Vagina (tissue), 2 donors: ENCODE results near the gene CA7. TPM values are rescaled to one million over a fixed set of nuclear protein-coding genes. Genes with fewer than 3 reads are reported as not detected.
A peak's percentile ranks its signal among the peaks of the same experiment; 100 is the strongest.

Source experiments
- DNase-seq, 2 donors: peaks; one replicate each; pipeline ENCODE4 v3.0.0-alpha.2; 2017; ENCODE audit errors: extremely low spot score in 2 of 2
- H3K27ac ChIP-seq: fragments of 200-600 bp; sonication (generic); one replicate; pipeline ENCODE4 v1.5.1; 2019
- H3K27me3 ChIP-seq: fragments of 200-600 bp; sonication (generic); one replicate; pipeline ENCODE4 v1.5.1; 2019
- H3K36me3 ChIP-seq, 2 donors: fragments of 200-600 bp; sonication (generic); one replicate each; pipeline ENCODE4 v1.5.1; 2017 to 2019
- H3K4me1 ChIP-seq: fragments of 200-600 bp; sonication (generic); one replicate; pipeline ENCODE4 v1.5.1; 2019
- H3K4me3 ChIP-seq, 2 donors: fragments of 200-600 bp; sonication (generic); 1 replicate in 1 of 2; 2 replicates in 1 of 2; pipeline ENCODE4 v1.5.1; 2016 to 2019
- H3K9me3 ChIP-seq: fragments of 200-600 bp; sonication (generic); one replicate; pipeline ENCODE4 v1.5.1; 2019
- POLR2A ChIP-seq, 2 donors: fragments of 450-650 bp; IDR thresholded peaks; one replicate each; pipeline ENCODE4 v1.6.1; 2017; ENCODE audit warnings: antibody characterized with exemption in 2 of 2, mild to moderate bottlenecking in 2 of 2, moderate library complexity in 2 of 2
- POLR2AphosphoS5 ChIP-seq, 2 donors: sonication (generic); formaldehyde crosslinking; IDR thresholded peaks; one replicate each; pipeline ENCODE4 v1.9.0; 2017; ENCODE audit warnings: antibody characterized with exemption in 2 of 2, mild to moderate bottlenecking in 2 of 2, low read depth in 1 of 2; ENCODE audit not compliant: insufficient read depth in 1 of 2
- intact Hi-C: fragments of 100-400 bp; cut with DNase I; formaldehyde crosslinking; loops from one replicate; pipeline ENCODE4 v1.15.1; 2023
- total RNA-seq: library from RNA; depleted of rRNA; stranded (reverse); fragments of >200 nt; gene quantifications from one replicate; pipeline ENCODE4 v1.2.3, GENCODE V29; 2016
- TF ChIP-seq, protein P1 (sequence below), 3 experiments: fragments of 450-650 bp in 2 of 3; fragments of 200-600 bp in 1 of 3; sonication (generic) in 1 of 3; IDR thresholded peaks; one replicate each; pipeline ENCODE4 v1.5.1; 2017 to 2019; ENCODE audit warnings: antibody characterized with exemption in 3 of 3, mild to moderate bottlenecking in 2 of 3, moderate library complexity in 2 of 3

CA7 gene
- total RNA-seq, 1 donor from 2014 or later, result not detected

DNA sequence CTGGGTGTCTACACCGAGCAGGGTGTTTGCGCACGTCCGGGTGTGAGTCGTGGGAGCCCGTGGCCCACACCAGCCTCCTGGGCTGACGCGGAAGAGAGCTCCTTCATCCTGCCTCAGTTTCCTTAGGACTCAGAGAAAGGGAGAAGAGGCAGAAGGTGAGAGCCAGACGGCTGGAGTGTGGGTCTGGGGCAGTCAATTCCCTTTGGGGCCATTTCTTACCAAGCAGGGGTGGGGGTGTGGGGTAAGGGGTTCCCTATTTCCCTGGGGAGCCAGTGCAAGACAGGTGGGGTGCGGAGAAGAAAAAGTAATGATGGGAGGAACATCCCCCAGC, 831 bp downstream of the CA7 start:
- intact Hi-C loops, result no loop called here
- DNase-seq, result no peak
- Histone ChIP-seq H3K27ac (no peak overlapping the region), H3K9me3 (no peaks in the 10 kb centered on the region), H3K36me3 (no peaks in the 10 kb centered on the region), H3K4me1 (peaks cover 17% of the 10 kb centered on the region), H3K4me3 (peak overlapping the region; percentile 34 to 44), H3K27me3 (no peaks in the 10 kb centered on the region)
- no peak for TF ChIP-seq POLR2A (IDR thresholded peaks at IDR 0.05)
- no peak for TF ChIP-seq POLR2AphosphoS5 (IDR thresholded peaks at IDR 0.05; ENCODE audit: insufficient read depth in 1 of 2, low read depth in 1 of 2)
- TF ChIP-seq, protein P1, sequence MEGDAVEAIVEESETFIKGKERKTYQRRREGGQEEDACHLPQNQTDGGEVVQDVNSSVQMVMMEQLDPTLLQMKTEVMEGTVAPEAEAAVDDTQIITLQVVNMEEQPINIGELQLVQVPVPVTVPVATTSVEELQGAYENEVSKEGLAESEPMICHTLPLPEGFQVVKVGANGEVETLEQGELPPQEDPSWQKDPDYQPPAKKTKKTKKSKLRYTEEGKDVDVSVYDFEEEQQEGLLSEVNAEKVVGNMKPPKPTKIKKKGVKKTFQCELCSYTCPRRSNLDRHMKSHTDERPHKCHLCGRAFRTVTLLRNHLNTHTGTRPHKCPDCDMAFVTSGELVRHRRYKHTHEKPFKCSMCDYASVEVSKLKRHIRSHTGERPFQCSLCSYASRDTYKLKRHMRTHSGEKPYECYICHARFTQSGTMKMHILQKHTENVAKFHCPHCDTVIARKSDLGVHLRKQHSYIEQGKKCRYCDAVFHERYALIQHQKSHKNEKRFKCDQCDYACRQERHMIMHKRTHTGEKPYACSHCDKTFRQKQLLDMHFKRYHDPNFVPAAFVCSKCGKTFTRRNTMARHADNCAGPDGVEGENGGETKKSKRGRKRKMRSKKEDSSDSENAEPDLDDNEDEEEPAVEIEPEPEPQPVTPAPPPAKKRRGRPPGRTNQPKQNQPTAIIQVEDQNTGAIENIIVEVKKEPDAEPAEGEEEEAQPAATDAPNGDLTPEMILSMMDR (IDR thresholded peaks at IDR 0.05), result no peak

- no peak for DNase-seq
Measured at GRCh38 chr16:66845791-66846221, 1.6 kb downstream of the CA7 start.

GRCh38 chr16:66846266-66846665, 2.1 kb downstream of the CA7 start:
- no peaks in the 10 kb centered on the region for H3K36me3 ChIP-seq
- intact Hi-C loops, result no loop called here
- no peak overlapping the region for H3K4me3 ChIP-seq
- no peaks in the 10 kb centered on the region for H3K9me3 ChIP-seq
- DNase-seq, result no peak
- H3K27ac ChIP-seq, result no peak overlapping the region
- peaks cover 17% of the 10 kb centered on the region for H3K4me1 ChIP-seq
- TF ChIP-seq POLR2AphosphoS5 (IDR thresholded peaks at IDR 0.05; ENCODE audit: insufficient read depth in 1 of 2, low read depth in 1 of 2) (no peak), POLR2A (IDR thresholded peaks at IDR 0.05) (no peak)
- TF ChIP-seq, protein P1 (IDR thresholded peaks at IDR 0.05), result no peak
- no peaks in the 10 kb centered on the region for H3K27me3 ChIP-seq

More at GRCh38 chr16:66845791-66846221, 1.6 kb downstream of the CA7 start:
- Histone ChIP-seq H3K36me3 (no peaks in the 10 kb centered on the region), H3K4me3 (no peak overlapping the region), H3K27ac (no peak overlapping the region), H3K4me1 (peaks cover 17% of the 10 kb centered on the region), H3K9me3 (no peaks in the 10 kb centered on the region), H3K27me3 (no peaks in the 10 kb centered on the region)
- intact Hi-C loops, result no loop called here
- TF ChIP-seq POLR2AphosphoS5 (IDR thresholded peaks at IDR 0.05; ENCODE audit: insufficient read depth in 1 of 2, low read depth in 1 of 2) (no peak), POLR2A (IDR thresholded peaks at IDR 0.05) (no peak)
- TF ChIP-seq, protein P1 (IDR thresholded peaks at IDR 0.05), result no peak

GRCh38 chr16:66846831-66847230, 2.6 kb downstream of the CA7 start:
- Histone ChIP-seq H3K9me3 (no peaks in the 10 kb centered on the region), H3K36me3 (no peaks in the 10 kb centered on the region), H3K4me1 (peaks cover 17% of the 10 kb centered on the region), H3K27ac (no peak overlapping the region), H3K27me3 (no peaks in the 10 kb centered on the region), H3K4me3 (no peak overlapping the region)
- no peak for DNase-seq
- intact Hi-C loops, result no loop called here
- TF ChIP-seq, protein P1 (IDR thresholded peaks at IDR 0.05), result no peak
- TF ChIP-seq POLR2A (IDR thresholded peaks at IDR 0.05), result no peak
- TF ChIP-seq POLR2AphosphoS5 (IDR thresholded peaks at IDR 0.05; ENCODE audit: insufficient read depth in 1 of 2, low read depth in 1 of 2), result no peak

GRCh38 chr16:66847533-66848067, 3.4 kb downstream of the CA7 start:
- intact Hi-C loops, result no loop called here
- Histone ChIP-seq H3K27me3 (no peaks in the 10 kb centered on the region), H3K4me3 (no peak overlapping the region), H3K27ac (no peak overlapping the region), H3K4me1 (peaks cover 17% of the 10 kb centered on the region), H3K36me3 (no peaks in the 10 kb centered on the region), H3K9me3 (no peaks in the 10 kb centered on the region)
- DNase-seq, result no peak
- TF ChIP-seq POLR2A (IDR thresholded peaks at IDR 0.05), result no peak
